Tibial nerve (tissue), 4 donors: ENCODE data around the gene NELFB. TPM values are rescaled to one million over a fixed set of nuclear protein-coding genes. Genes with fewer than 3 reads are reported as not detected.
"Not testable (repeated sequence)": the region's sequence is repeated elsewhere in the genome, so short reads cannot be mapped to it uniquely, and the experiment has no call there.

Source experiments
- DNase-seq, 2 donors: peaks; one replicate each; pipeline ENCODE4 v3.0.0-alpha.2; 2019; ENCODE audit warnings: low spot score in 2 of 2
- H3K27ac ChIP-seq, 4 donors: fragments of 200-600 bp; sonication (generic) in 3 of 4; one replicate each; pipeline ENCODE4 v1.5.1; 2017 to 2019; ENCODE audit warnings: mild to moderate bottlenecking in 1 of 4
- H3K27me3 ChIP-seq, 2 donors: fragments of 200-600 bp; sonication (generic) in 1 of 2; one replicate each; pipeline versions ENCODE4 v1.5.1 to v1.6.0; 2017 to 2019
- H3K36me3 ChIP-seq, 3 donors: fragments of 200-600 bp; sonication (generic); one replicate each; pipeline ENCODE4 v1.5.1; 2018 to 2019
- H3K4me1 ChIP-seq, 4 donors: fragments of 200-600 bp; sonication (generic) in 3 of 4; one replicate each; pipeline ENCODE4 v1.5.1; 2017 to 2019
- H3K4me3 ChIP-seq, 4 donors: fragments of 200-600 bp; sonication (generic) in 3 of 4; one replicate each; pipeline ENCODE4 v1.5.1; 2017 to 2019; ENCODE audit warnings: mild to moderate bottlenecking in 1 of 4, moderate library complexity in 1 of 4
- H3K9me3 ChIP-seq, 4 donors: fragments of 200-600 bp; sonication (generic) in 3 of 4; one replicate each; pipeline ENCODE4 v1.5.1; 2017 to 2019
- EP300 ChIP-seq, 2 donors: sonication (generic); formaldehyde crosslinking; IDR thresholded peaks; one replicate each; pipeline ENCODE4 v1.6.1; 2017; ENCODE audit warnings: antibody characterized with exemption in 2 of 2, mild to moderate bottlenecking in 1 of 2
- POLR2A ChIP-seq, 2 donors: fragments of 450-650 bp; IDR thresholded peaks; one replicate each; pipeline ENCODE4 v1.6.1; 2017; ENCODE audit warnings: antibody characterized with exemption in 2 of 2, mild to moderate bottlenecking in 2 of 2, moderate library complexity in 2 of 2
- WGBS, 2 donors: methylation state at CpG; one replicate each; pipeline ENCODE4 v1.1.5; 2018; 5-methylcytosine and 5-hydroxymethylcytosine counted together
- total RNA-seq, 4 donors: library from RNA; depleted of rRNA; stranded (reverse); fragments of >200 nt; gene quantifications; one replicate each; pipeline ENCODE4 v1.1.0, GENCODE V29; 2016
- TF ChIP-seq, protein P1 (sequence below), 5 experiments: fragments of 200-600 bp in 3 of 5; fragments of 450-650 bp in 2 of 5; sonication (generic) in 3 of 5; IDR thresholded peaks; one replicate each; pipeline ENCODE4 v1.5.1; 2016 to 2019; ENCODE audit warnings: antibody characterized with exemption in 5 of 5, mild to moderate bottlenecking in 3 of 5, moderate library complexity in 2 of 5

The NELFB gene
- total RNA-seq, 4 donors from 2014 or later = 29.7 to 52.0 (median 38.7) TPM

DNA sequence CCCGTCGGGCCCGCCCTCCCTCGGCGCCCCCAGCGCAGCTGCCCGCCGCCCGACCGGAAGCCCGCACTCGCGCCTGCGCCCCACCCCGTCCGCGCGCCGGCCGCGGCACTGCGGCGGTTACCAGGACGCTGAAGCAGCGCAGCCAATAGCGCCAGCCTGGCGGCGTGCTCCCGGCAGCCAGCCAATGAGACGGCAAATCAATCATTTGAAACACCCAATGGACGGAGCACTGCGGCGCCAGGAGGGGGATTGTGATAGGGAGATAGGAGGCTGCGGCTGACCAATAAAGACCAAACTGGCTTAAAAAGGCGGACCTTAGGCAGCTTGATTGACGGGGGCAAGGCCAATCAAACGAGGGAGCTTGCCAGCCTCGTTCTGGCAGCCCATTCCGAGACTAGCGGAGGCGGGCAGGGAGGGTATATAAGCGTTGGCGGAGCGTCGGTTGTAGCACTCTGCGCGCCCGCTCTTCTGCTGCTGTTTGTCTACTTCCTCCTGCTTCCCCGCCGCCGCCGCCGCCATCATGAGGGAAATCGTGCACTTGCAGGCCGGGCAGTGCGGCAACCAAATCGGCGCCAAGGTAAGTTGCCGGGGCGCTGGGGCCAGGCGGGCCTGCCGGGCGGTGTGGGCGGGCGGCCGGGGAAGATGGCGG lies 14.2 kb upstream of the NELFB start, which contains the start of gene TUBB4B:
Gene TUBB4B, plus strand, starts transcription at position 447 of the 649 bp plus-strand sequence. Its CDS starts 74 bp downstream, at position 521.
- TF ChIP-seq, protein P1, sequence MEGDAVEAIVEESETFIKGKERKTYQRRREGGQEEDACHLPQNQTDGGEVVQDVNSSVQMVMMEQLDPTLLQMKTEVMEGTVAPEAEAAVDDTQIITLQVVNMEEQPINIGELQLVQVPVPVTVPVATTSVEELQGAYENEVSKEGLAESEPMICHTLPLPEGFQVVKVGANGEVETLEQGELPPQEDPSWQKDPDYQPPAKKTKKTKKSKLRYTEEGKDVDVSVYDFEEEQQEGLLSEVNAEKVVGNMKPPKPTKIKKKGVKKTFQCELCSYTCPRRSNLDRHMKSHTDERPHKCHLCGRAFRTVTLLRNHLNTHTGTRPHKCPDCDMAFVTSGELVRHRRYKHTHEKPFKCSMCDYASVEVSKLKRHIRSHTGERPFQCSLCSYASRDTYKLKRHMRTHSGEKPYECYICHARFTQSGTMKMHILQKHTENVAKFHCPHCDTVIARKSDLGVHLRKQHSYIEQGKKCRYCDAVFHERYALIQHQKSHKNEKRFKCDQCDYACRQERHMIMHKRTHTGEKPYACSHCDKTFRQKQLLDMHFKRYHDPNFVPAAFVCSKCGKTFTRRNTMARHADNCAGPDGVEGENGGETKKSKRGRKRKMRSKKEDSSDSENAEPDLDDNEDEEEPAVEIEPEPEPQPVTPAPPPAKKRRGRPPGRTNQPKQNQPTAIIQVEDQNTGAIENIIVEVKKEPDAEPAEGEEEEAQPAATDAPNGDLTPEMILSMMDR (IDR thresholded peaks at IDR 0.05) = peak in 2 of 5 experiments; percentile 8 to 61
- TF ChIP-seq EP300 (IDR thresholded peaks at IDR 0.05) (peak in 1 of 2 donors; percentile 100), POLR2A (IDR thresholded peaks at IDR 0.05) (peak; percentile 99 to 100)
- DNase-seq = peak; percentile 98 to 99
- Histone ChIP-seq H3K36me3 (peaks cover 0 to 20% (median 10%) of the 10 kb centered on the region in 3 donors), H3K4me3 (peak within 1 kb of the TSS; percentile 48 to 90 (median 75)), H3K4me1 (peaks cover 0 to 74% (median 33%) of the 10 kb centered on the region in 4 donors), H3K9me3 (no peaks in the 10 kb centered on the region), H3K27me3 (no peaks in the 10 kb centered on the region), H3K27ac (peak within 1 kb of the TSS; percentile 63 to 97 (median 92))
- WGBS, 2 donors = 0 to 1% methylated on average over 15 to 53 of the region's 67 CpGs

DNA sequence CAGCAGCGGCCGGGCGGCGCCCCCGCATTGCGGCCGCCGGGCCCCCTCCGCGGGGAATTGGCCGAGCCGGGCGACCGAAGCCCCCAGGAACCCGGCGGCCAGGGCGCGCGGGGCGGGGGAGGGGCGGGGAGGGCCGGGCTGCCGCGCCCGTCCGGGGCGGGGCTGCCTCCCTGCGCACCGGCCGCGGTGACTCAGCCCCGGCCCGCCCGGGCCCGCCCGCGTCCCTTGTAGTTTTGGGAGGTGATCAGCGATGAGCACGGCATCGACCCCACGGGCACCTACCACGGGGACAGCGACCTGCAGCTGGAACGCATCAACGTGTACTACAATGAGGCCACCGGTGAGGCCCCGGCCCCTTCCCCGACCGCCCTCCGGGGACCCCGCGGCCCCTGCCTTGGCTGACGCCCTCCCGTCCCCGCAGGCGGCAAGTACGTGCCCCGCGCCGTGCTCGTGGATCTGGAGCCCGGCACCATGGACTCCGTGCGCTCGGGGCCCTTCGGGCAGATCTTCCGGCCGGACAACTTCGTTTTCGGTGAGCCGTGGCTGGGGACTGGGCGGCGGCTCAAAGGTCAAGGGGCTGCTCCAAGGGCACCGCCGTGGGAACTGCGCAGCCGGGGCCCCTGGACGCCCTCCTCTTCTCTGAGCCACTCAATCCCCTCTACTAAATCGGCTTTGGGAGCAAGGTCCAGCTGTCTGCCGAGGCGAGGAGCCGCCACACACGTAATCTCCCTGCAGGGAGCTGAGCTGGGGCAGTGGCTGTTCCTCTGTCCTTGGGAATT lies 13.4 kb upstream of the NELFB start:
- H3K4me3 ChIP-seq = peak overlapping the region; percentile 48 to 90 (median 75)
- H3K9me3 ChIP-seq = no peaks in the 10 kb centered on the region
- H3K4me1 ChIP-seq = peaks cover 0 to 67% (median 26%) of the 10 kb centered on the region in 4 donors
- TF ChIP-seq POLR2A (IDR thresholded peaks at IDR 0.05) (peak in 1 of 2 donors; percentile 5), EP300 (IDR thresholded peaks at IDR 0.05) (no peak)
- TF ChIP-seq, protein P1 (IDR thresholded peaks at IDR 0.05) = no peak
- H3K36me3 ChIP-seq = peaks cover 0 to 20% (median 10%) of the 10 kb centered on the region in 3 donors
- 2% methylated on average over 29 to 55 of the region's 83 CpGs for WGBS, 2 donors
- no peaks in the 10 kb centered on the region for H3K27me3 ChIP-seq
- H3K27ac ChIP-seq = peak overlapping the region; percentile 63 to 94 (median 90)
- peak; percentile 27 to 39 for DNase-seq

DNA sequence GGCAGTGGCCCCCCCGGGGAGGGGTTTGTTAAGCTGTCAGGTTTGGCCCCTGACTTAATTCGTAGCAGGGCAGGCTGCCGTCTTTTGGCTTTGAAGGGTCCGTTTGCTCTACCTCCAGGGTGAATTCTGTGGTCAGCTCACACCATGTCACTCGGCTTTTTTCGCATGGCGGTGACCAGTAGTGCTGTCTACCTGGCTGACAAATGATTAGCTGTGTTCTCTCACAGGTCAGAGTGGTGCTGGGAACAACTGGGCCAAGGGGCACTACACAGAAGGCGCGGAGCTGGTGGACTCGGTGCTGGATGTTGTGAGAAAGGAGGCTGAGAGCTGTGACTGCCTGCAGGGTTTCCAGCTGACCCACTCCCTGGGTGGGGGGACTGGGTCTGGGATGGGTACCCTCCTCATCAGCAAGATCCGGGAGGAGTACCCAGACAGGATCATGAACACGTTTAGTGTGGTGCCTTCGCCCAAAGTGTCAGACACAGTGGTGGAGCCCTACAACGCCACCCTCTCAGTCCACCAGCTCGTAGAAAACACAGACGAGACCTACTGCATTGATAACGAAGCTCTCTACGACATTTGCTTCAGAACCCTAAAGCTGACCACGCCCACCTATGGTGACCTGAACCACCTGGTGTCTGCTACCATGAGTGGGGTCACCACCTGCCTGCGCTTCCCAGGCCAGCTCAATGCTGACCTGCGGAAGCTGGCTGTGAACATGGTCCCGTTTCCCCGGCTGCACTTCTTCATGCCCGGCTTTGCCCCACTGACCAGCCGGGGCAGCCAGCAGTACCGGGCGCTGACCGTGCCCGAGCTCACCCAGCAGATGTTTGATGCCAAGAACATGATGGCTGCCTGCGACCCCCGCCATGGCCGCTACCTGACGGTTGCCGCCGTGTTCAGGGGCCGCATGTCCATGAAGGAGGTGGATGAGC lies 12.6 kb upstream of the NELFB start:
- peak overlapping the region; percentile 61 to 94 (median 90) for H3K27ac ChIP-seq
- H3K4me1 ChIP-seq = peaks cover 0 to 58% (median 23%) of the 10 kb centered on the region in 4 donors
- TF ChIP-seq POLR2A (IDR thresholded peaks at IDR 0.05) (no peak), EP300 (IDR thresholded peaks at IDR 0.05) (no peak)
- TF ChIP-seq, protein P1 (IDR thresholded peaks at IDR 0.05) = no peak
- H3K4me3 ChIP-seq = peak overlapping the region; percentile 48 to 90 (median 75)
- H3K36me3 ChIP-seq = peaks cover 0 to 20% (median 10%) of the 10 kb centered on the region in 3 donors
- H3K27me3 ChIP-seq = no peaks in the 10 kb centered on the region
- WGBS, 2 donors = 72 to 75% methylated on average over 34 of the region's 36 CpGs
- no peak for DNase-seq
- H3K9me3 ChIP-seq = no peaks in the 10 kb centered on the region

DNA sequence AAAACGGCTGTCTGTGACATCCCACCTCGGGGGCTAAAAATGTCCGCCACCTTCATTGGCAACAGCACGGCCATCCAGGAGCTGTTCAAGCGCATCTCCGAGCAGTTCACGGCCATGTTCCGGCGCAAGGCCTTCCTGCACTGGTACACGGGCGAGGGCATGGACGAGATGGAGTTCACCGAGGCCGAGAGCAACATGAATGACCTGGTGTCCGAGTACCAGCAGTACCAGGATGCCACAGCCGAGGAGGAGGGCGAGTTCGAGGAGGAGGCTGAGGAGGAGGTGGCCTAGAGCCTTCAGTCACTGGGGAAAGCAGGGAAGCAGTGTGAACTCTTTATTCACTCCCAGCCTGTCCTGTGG lies 11.9 kb upstream of the NELFB start:
- not testable (repeated sequence) for H3K27ac ChIP-seq, H3K9me3 ChIP-seq, DNase-seq, H3K27me3 ChIP-seq, H3K4me3 ChIP-seq
- Histone ChIP-seq H3K4me1 (peaks cover 0 to 51% (median 23%) of the 10 kb centered on the region in 4 donors), H3K36me3 (peaks cover 0 to 20% (median 10%) of the 10 kb centered on the region in 3 donors)
- WGBS, 2 donors = 87 to 89% methylated on average over 18 of the region's 18 CpGs
